Immature natural killer cell (primary cell): Measurements from ENCODE around the gene CLDN3. TPM values are rescaled to one million over a fixed set of nuclear protein-coding genes. Genes with fewer than 3 reads are reported as not detected.

Source experiments
- DNase-seq, 3 donors: peaks; one replicate each; pipeline ENCODE4 v3.0.0; 2022; ENCODE audit warnings: mixed read lengths in 1 of 3
- H3K27ac Mint-ChIP-seq, 6 donors: one replicate each; pipeline ENCODE4 v1.8.0; 2020; ENCODE audit warnings: mixed read lengths in 6 of 6, mild to moderate bottlenecking in 5 of 6, inconsistent platforms in 4 of 6, moderate library complexity in 3 of 6
- H3K27me3 Mint-ChIP-seq, 3 donors: one replicate each; pipeline ENCODE4 v1.8.0; 2020 to 2021; ENCODE audit warnings: low read depth in 3 of 3, mild to moderate bottlenecking in 3 of 3, mixed read lengths in 3 of 3, moderate library complexity in 3 of 3, inconsistent platforms in 1 of 3
- H3K36me3 Mint-ChIP-seq, 3 donors: one replicate each; pipeline ENCODE4 v1.8.0; 2020; ENCODE audit warnings: mixed read lengths in 3 of 3, inconsistent platforms in 2 of 3, mild to moderate bottlenecking in 2 of 3
- H3K4me1 Mint-ChIP-seq, 2 donors: one replicate each; pipeline ENCODE4 v1.8.0; 2020; ENCODE audit warnings: inconsistent platforms in 2 of 2, mild to moderate bottlenecking in 2 of 2, mixed read lengths in 2 of 2, moderate library complexity in 1 of 2
- H3K4me3 Mint-ChIP-seq, 5 donors: one replicate each; pipeline ENCODE4 v1.8.0; 2020; ENCODE audit warnings: mild to moderate bottlenecking in 5 of 5, mixed read lengths in 5 of 5, inconsistent platforms in 3 of 5, moderate library complexity in 3 of 5
- H3K9me3 Mint-ChIP-seq, 6 donors: one replicate each; pipeline ENCODE4 v1.8.0; 2020; ENCODE audit warnings: mild to moderate bottlenecking in 6 of 6, mixed read lengths in 6 of 6, inconsistent platforms in 4 of 6, moderate library complexity in 3 of 6
- polyA plus RNA-seq, 3 donors: library from polyadenylated mRNA; unstranded; fragments of 300-500 nt; fragmentation: Illumina TruSeq; gene quantifications; one replicate each; pipeline ENCODE4 v1.2.3, GENCODE V29; 2021

Gene CLDN3
- polyA plus RNA-seq, 3 donors from 2014 or later: not detected

DNA sequence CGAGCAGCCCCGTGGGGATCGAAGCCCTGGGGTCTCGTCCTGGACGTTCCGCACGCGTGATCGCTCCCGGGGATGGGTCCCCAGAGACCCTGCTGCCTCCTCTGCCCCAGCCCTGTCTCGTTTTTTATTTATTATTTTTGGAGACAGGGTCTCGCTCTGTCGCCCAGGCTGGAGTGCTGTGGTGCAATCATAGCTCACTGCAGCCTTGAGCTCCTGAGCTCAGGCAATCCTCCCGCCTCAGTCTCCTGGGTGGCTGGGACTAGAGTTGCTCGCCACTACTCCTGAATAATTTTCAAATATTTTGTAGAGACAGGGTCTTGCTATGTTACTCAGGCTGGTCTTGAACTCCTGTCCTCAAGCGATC, 50.3 kb downstream of the CLDN3 start:
- peak overlapping the region; percentile 77 to 85 (median 81) for H3K4me3 Mint-ChIP-seq

More for the DNA sequence above, 50.3 kb downstream of the CLDN3 start:
- H3K27me3 Mint-ChIP-seq: peaks cover 6 to 12% (median 7%) of the 10 kb centered on the region in 3 donors
- H3K9me3 Mint-ChIP-seq: no peaks in the 10 kb centered on the region
- peak overlapping the region in 2 of 6 donors; percentile 62 to 84 for H3K27ac Mint-ChIP-seq
- H3K36me3 Mint-ChIP-seq: peaks cover 0 to 4% (median 0%) of the 10 kb centered on the region in 3 donors
- no peak for DNase-seq
- H3K4me1 Mint-ChIP-seq: peaks cover 26 to 28% of the 10 kb centered on the region in 2 donors

Other genes starting within 250 kb of the CLDN3 start
- 10 to 100 TPM in 1 of 3 donors, 1 to 10 TPM in 2; 3.6 to 23.4 (median 7.4) TPM for gene BAZ1B, start 248.0 kb downstream of the CLDN3 start, polyA plus RNA-seq
- 100 to 1,000 TPM in 1 of 3 donors, 10 to 100 TPM in 2; 89.1 to 103 (median 95.5) TPM for gene BCL7B, start 212.6 kb downstream of the CLDN3 start, polyA plus RNA-seq
- 10 to 100 TPM; 19.3 to 32.4 (median 21.7) TPM for gene TBL2, start 191.7 kb downstream of the CLDN3 start, polyA plus RNA-seq
- gene MLXIPL, start 145.7 kb downstream of the CLDN3 start, polyA plus RNA-seq: not detected
- under 1 TPM in 1 of 3 donors, not detected in 2; 0.39 TPM for gene VPS37D, start 102.4 kb downstream of the CLDN3 start, polyA plus RNA-seq
- gene DNAJC30, start 86.8 kb downstream of the CLDN3 start, polyA plus RNA-seq: 1 to 10 TPM; 3.3 to 8.8 (median 7.3) TPM
- 100 to 1,000 TPM; 121 to 208 (median 122) TPM for gene BUD23, start 86.7 kb downstream of the CLDN3 start, polyA plus RNA-seq
- gene STX1A, start 50.6 kb downstream of the CLDN3 start, polyA plus RNA-seq: 1 to 10 TPM; 2.1 to 5.3 (median 4.0) TPM
- 10 to 100 TPM; 12.7 to 19.4 (median 16.5) TPM for gene ABHD11, start 31.5 kb downstream of the CLDN3 start, polyA plus RNA-seq
- not detected for gene CLDN4, start 60.7 kb upstream of the CLDN3 start, polyA plus RNA-seq
- gene METTL27, start 72.2 kb upstream of the CLDN3 start, polyA plus RNA-seq: under 1 TPM in 1 of 3 donors, not detected in 2; 0.46 TPM
- gene TMEM270, start 90.9 kb upstream of the CLDN3 start, polyA plus RNA-seq: not detected